Lower leg skin (tissue), 4 donors: ENCODE data around the gene PLCXD3. TPM values are rescaled to one million over a fixed set of nuclear protein-coding genes. Genes with fewer than 3 reads are reported as not detected.

Experiments used
- DNase-seq, 2 donors: peaks; one replicate each; pipeline ENCODE4 v3.0.0-alpha.2; 2019; ENCODE audit warnings: low spot score in 2 of 2
- H3K4me3 ChIP-seq: fragments of 200-600 bp; sonication (generic); 2 replicates; pipeline ENCODE4 v1.5.1; 2017; ENCODE audit warnings: mild to moderate bottlenecking, low read depth; ENCODE audit not compliant: poor library complexity, severe bottlenecking
- CTCF ChIP-seq, 3 donors: fragments of 450-650 bp; IDR thresholded peaks; one replicate each; pipeline ENCODE4 v1.5.1; 2016; ENCODE audit warnings: antibody characterized with exemption in 3 of 3, mild to moderate bottlenecking in 3 of 3, moderate library complexity in 2 of 3
- POLR2A ChIP-seq, 2 donors: fragments of 450-650 bp; IDR thresholded peaks; one replicate each; pipeline ENCODE4 v1.6.1; 2016 to 2017; ENCODE audit warnings: antibody characterized with exemption in 2 of 2, mild to moderate bottlenecking in 1 of 2, moderate library complexity in 1 of 2
- WGBS, 2 donors: methylation state at CpG; one replicate each; pipeline ENCODE4 v1.1.5; 2018; 5-methylcytosine and 5-hydroxymethylcytosine counted together
- intact Hi-C: fragments of 100-400 bp; cut with DNase I; formaldehyde crosslinking; loops from one replicate; pipeline ENCODE4 v1.15.0; 2023; ENCODE audit warnings: low total_unique reads
- total RNA-seq, 4 donors: library from RNA; depleted of rRNA; stranded (reverse); fragments of >200 nt; gene quantifications; one replicate each; pipeline ENCODE4 v1.1.0, GENCODE V29; 2016

PLCXD3 gene
- total RNA-seq, 4 donors from 2014 or later = 0.04 to 1.1 (median 0.50) TPM

GRCh38 chr5:41365369-41365768, 145.0 kb downstream of the PLCXD3 start:
- no peak for DNase-seq
- 0 to 36% methylated on average over 1 of the region's 1 CpG for WGBS, 2 donors
- H3K4me3 ChIP-seq = no peak overlapping the region
- TF ChIP-seq POLR2A (IDR thresholded peaks at IDR 0.05) (no peak), CTCF (IDR thresholded peaks at IDR 0.05) (no peak)
- intact Hi-C loops = no loop called here

- no peak for DNase-seq
- TF ChIP-seq POLR2A (IDR thresholded peaks at IDR 0.05) (no peak), CTCF (IDR thresholded peaks at IDR 0.05) (no peak)
- WGBS, 2 donors = 21 to 24% methylated on average over 1 of the region's 1 CpG
- no peak overlapping the region for H3K4me3 ChIP-seq
- intact Hi-C loops = no loop called here
These were observed 146.1 kb downstream of the PLCXD3 start for GRCh38 chr5:41364346-41364745.

- H3K4me3 ChIP-seq = no peak overlapping the region
- no peak for DNase-seq
- intact Hi-C loops = no loop called here
- TF ChIP-seq CTCF (IDR thresholded peaks at IDR 0.05) = no peak
- TF ChIP-seq POLR2A (IDR thresholded peaks at IDR 0.05) = no peak
- 83 to 85% methylated on average over 1 of the region's 1 CpG for WGBS, 2 donors
These were observed 146.9 kb downstream of the PLCXD3 start for GRCh38 chr5:41363343-41363986.

- TF ChIP-seq CTCF (IDR thresholded peaks at IDR 0.05) = no peak
- no peak for TF ChIP-seq POLR2A (IDR thresholded peaks at IDR 0.05)
- intact Hi-C loops = no loop called here
- 57 to 62% methylated on average over 2 of the region's 2 CpGs for WGBS, 2 donors
- no peak for DNase-seq
- no peak overlapping the region for H3K4me3 ChIP-seq
These were observed 153.6 kb downstream of the PLCXD3 start for GRCh38 chr5:41356786-41357185.

- H3K4me3 ChIP-seq = no peak overlapping the region
- no peak for DNase-seq
- 64 to 68% methylated on average over 4 of the region's 4 CpGs for WGBS, 2 donors
- TF ChIP-seq POLR2A (IDR thresholded peaks at IDR 0.05) (no peak), CTCF (IDR thresholded peaks at IDR 0.05) (no peak)
- intact Hi-C loops = no loop called here
These were observed 160.6 kb downstream of the PLCXD3 start for GRCh38 chr5:41349846-41350245.

GRCh38 chr5:41347569-41347968, 162.8 kb downstream of the PLCXD3 start:
- no peak overlapping the region for H3K4me3 ChIP-seq
- DNase-seq = no peak
- TF ChIP-seq CTCF (IDR thresholded peaks at IDR 0.05) (no peak), POLR2A (IDR thresholded peaks at IDR 0.05) (no peak)
- 89 to 94% methylated on average over 1 of the region's 1 CpG for WGBS, 2 donors
- intact Hi-C loops = no loop called here
